22Rv1 (cell line): ENCODE results near the gene SMC2.

Source experiments
- CTCF ChIP-seq: fragments of 450-650 bp; IDR thresholded peaks from 2 replicates; pipeline ENCODE4 v1.5.1; 2017; ENCODE audit warnings: mild to moderate bottlenecking
- ZFX ChIP-seq: fragments of 450-650 bp; IDR thresholded peaks from 2 replicates; pipeline ENCODE4 v1.6.1; 2017; ENCODE audit warnings: antibody characterized with exemption, borderline replicate concordance

- TF ChIP-seq CTCF (no peak), ZFX (no peak)
Observed at GRCh38 chr9:104099630-104100029, 5.5 kb downstream of the SMC2 start.
